Stomach smooth muscle (tissue), 2 donors: ENCODE results near the gene WDR37.

Experiments used
- H3K27ac ChIP-seq: one replicate; pipeline ENCODE4 v1.7.0; 2013; ENCODE audit warnings: mild to moderate bottlenecking, low read length, inconsistent platforms
- H3K27me3 ChIP-seq, 2 donors: one replicate each; pipeline ENCODE4 v1.7.0; 2013; ENCODE audit warnings: low read length in 2 of 2; ENCODE audit not compliant: insufficient read depth in 2 of 2, control insufficient read depth in 1 of 2
- H3K36me3 ChIP-seq, 2 donors: one replicate each; pipeline ENCODE4 v1.7.0; 2013; ENCODE audit warnings: low read length in 2 of 2; ENCODE audit not compliant: control insufficient read depth in 2 of 2, insufficient read depth in 2 of 2
- H3K4me1 ChIP-seq: one replicate; pipeline ENCODE4 v1.7.0; 2013; ENCODE audit warnings: low read length; ENCODE audit not compliant: control insufficient read depth, insufficient read depth
- H3K4me3 ChIP-seq, 2 donors: one replicate each; pipeline ENCODE4 v1.7.0; 2013; ENCODE audit warnings: low read length in 2 of 2
- H3K9ac ChIP-seq, 2 donors: one replicate each; pipeline ENCODE4 v1.7.0; 2013; ENCODE audit warnings: low read length in 2 of 2, mild to moderate bottlenecking in 1 of 2
- H3K9me3 ChIP-seq, 2 donors: one replicate each; pipeline ENCODE4 v1.7.0; 2013; ENCODE audit warnings: low read length in 2 of 2; ENCODE audit not compliant: control insufficient read depth in 2 of 2
- donor health status: healthy.
- donor health status: Pancreatic carcinoma.

The WDR37 gene

DNA sequence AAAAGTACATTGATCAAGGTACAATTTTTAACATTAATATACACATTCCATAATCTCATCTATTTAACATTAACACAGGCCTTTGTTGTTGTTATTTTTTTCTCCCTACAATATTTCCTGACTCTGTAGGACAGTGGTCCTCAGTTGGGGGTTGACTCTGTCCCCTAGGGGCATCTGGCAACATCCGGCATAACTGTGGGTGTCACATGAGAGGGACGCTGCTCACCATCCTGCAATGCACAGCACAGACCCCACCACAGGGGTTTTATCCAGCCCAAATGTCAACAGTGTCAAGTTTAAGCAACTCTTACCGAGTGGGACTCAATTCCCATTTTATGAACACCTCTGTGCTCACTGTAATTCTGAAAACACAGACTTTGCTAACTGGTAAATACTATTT is 16.1 kb upstream of the WDR37 start:
- no peaks in the 10 kb centered on the region for H3K9me3 ChIP-seq
- H3K27ac ChIP-seq, result no peak overlapping the region
- no peaks in the 10 kb centered on the region for H3K4me1 ChIP-seq
- no peak overlapping the region for H3K9ac ChIP-seq
- peaks cover 16 to 22% of the 10 kb centered on the region in 2 donors for H3K36me3 ChIP-seq
- no peaks in the 10 kb centered on the region for H3K27me3 ChIP-seq
- no peak overlapping the region for H3K4me3 ChIP-seq

DNA sequence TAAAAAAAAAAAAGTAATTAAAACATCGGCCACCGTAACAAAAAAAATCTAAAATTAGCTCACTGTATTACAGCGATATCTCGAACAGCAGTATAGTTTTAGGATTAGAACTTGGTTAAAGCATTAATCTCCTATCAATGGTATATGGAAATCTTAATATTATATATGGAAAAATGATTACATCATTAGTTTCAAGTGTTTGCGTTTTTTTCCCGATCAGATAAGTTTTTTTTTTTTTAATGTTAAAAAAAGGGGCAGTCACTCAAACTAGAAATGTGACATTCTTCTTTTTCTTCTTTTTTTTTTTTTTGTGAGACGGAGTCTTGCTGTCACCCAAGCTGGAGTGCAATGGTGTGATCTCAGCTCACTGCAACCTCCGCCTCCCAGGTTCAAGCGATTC is 14.7 kb upstream of the WDR37 start:
- Histone ChIP-seq H3K36me3 (peaks cover 16 to 19% of the 10 kb centered on the region in 2 donors), H3K4me3 (no peak overlapping the region), H3K4me1 (no peaks in the 10 kb centered on the region), H3K27me3 (no peaks in the 10 kb centered on the region), H3K9me3 (no peaks in the 10 kb centered on the region), H3K9ac (no peak overlapping the region), H3K27ac (no peak overlapping the region)

DNA sequence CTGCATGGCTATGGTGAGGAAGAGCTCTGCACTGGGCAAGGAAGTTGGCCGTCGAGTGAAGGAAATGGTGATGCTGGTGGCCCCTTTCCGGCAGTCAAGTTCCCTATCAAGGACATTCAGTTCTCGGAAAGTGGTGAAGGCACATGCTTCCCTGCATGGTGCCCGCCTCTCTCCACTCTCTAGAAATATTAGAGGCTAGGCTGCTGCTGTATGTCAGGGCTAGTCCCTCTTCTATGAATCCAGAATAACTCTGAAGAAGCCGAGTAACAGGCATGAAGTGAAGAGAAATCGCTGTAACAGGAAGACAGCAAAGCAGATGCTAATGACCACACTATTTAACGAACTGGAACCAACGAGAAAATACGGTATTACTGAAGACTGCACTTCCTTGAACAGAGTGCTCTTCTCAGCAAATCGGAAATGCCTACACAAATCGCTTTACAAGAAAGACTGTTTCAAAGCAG is 12.6 kb upstream of the WDR37 start:
- Histone ChIP-seq H3K4me1 (peaks cover 12% of the 10 kb centered on the region), H3K27me3 (no peaks in the 10 kb centered on the region), H3K9ac (no peak overlapping the region), H3K4me3 (no peak overlapping the region), H3K27ac (no peak overlapping the region), H3K9me3 (no peaks in the 10 kb centered on the region), H3K36me3 (peaks cover 11 to 12% of the 10 kb centered on the region in 2 donors)

DNA sequence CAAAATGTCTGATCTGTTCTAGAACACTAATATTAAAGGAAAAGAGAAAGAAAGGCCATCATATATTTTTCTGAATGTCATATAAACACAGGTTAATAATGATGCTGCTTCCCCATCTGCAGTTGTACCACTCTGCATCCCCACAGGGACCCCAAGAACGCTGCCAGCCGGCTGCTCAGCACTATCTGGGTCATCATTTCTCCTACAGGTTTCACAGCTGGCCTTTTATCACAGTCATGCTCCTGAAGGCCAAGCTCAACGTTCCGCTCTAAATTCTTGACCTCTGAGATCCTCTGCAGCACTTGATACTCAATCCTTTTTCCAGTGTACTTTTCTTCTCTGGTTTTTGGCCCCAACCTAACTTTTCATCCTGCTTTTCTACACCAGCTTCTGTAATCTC is 12.0 kb upstream of the WDR37 start:
- H3K9ac ChIP-seq, result no peak overlapping the region

DNA sequence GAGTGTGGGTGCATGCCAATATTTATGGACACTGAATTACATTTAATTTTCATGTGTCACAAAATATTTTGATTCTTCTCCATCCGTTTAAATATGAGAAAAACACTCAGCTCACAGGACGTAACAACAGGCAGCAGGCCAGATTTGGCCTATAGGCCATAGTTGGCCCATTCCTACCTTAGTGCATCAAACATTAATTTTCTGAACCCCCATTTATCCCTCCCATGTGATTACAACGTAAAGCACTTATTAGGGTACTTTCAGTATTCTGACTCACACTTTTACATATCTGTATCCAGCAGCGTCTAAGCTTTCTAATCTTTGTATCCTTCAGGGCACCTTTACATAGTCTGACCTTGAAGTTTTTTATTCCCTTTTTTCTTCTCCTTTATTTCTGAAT is 11.2 kb upstream of the WDR37 start:
- Histone ChIP-seq H3K9ac (no peak overlapping the region), H3K27ac (no peak overlapping the region), H3K4me1 (peaks cover 12% of the 10 kb centered on the region)

More for the DNA sequence above, 12.0 kb upstream of the WDR37 start:
- Histone ChIP-seq H3K36me3 (peaks cover 11 to 12% of the 10 kb centered on the region in 2 donors), H3K9me3 (no peaks in the 10 kb centered on the region), H3K27me3 (no peaks in the 10 kb centered on the region), H3K27ac (no peak overlapping the region), H3K4me3 (no peak overlapping the region), H3K4me1 (peaks cover 12% of the 10 kb centered on the region)

DNA sequence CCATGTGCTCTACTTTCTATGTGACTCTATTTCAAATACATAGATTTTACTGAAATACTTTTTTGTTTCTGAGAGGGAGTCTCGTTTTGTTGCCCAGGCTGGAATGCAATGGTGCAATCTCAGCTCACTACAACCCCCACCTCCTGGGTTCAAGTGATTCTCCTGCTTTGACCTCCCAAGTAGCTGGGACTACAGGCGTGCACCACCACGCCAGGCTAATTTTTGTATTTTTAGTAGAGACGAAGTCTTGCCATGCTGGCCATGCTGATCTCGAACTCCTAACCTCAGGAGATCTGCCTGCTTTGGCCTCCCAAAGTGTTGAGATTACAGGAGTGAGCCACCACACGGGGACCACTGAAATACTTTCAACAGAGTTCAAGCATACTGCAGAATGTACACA is 10.8 kb upstream of the WDR37 start:
- Histone ChIP-seq H3K4me3 (no peak overlapping the region), H3K4me1 (peaks cover 12% of the 10 kb centered on the region), H3K36me3 (peaks cover 7 to 10% of the 10 kb centered on the region in 2 donors), H3K27me3 (no peaks in the 10 kb centered on the region), H3K9ac (no peak overlapping the region), H3K27ac (no peak overlapping the region), H3K9me3 (no peaks in the 10 kb centered on the region)

More for the DNA sequence above, 11.2 kb upstream of the WDR37 start:
- H3K27me3 ChIP-seq, result no peaks in the 10 kb centered on the region
- peaks cover 11 to 12% of the 10 kb centered on the region in 2 donors for H3K36me3 ChIP-seq
- no peak overlapping the region for H3K4me3 ChIP-seq
- no peaks in the 10 kb centered on the region for H3K9me3 ChIP-seq

DNA sequence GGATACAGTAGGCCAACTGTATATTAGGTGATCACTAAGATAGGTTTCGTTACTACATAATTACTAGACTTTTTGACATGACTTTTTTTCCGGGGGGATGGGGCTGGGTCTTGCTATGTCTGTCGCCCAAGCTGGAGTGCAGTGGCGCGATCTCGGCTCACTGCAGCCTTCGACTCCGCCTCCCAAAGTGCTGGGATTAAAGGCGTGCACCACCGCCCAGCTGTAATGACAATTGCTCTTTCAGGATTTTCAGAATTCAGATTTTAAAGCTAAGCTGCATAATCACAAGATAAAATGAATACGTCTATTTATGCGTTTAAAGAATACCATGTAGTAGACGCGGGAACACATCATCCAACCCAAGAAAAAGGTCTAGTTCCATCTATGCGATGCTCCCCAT is 8.2 kb upstream of the WDR37 start:
- peaks cover 16% of the 10 kb centered on the region for H3K4me1 ChIP-seq
- peak overlapping the region; percentile 92 to 94 for H3K4me3 ChIP-seq
- H3K27me3 ChIP-seq, result no peaks in the 10 kb centered on the region
- no peaks in the 10 kb centered on the region for H3K9me3 ChIP-seq
- H3K36me3 ChIP-seq, result peaks cover 3 to 14% of the 10 kb centered on the region in 2 donors
- H3K9ac ChIP-seq, result peak overlapping the region; percentile 81 to 92
- peak overlapping the region; percentile 99 for H3K27ac ChIP-seq

DNA sequence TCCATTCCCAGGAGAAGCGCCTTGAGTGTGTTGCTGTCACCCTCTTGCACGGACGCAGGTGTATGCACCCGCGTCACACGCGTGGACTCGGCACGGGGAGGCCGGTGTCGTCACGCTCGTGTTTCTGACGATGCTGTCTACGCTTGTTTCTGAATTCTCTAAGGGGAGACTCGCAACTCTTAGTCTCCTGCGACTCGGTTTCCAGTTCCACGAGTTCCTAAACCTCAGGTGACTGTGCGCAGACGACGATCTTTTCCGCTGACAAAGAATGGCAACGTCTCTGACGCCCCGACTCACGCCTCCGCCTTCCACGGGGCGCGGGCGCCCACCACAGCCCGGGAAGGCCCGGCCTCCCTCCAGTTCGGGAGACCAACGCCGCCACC is 7.8 kb upstream of the WDR37 start:
- H3K27ac ChIP-seq, result peak overlapping the region; percentile 99
- peaks cover 3 to 12% of the 10 kb centered on the region in 2 donors for H3K36me3 ChIP-seq
- H3K27me3 ChIP-seq, result no peaks in the 10 kb centered on the region
- peak overlapping the region; percentile 92 to 94 for H3K4me3 ChIP-seq
- H3K9ac ChIP-seq, result peak overlapping the region; percentile 81 to 92
- H3K9me3 ChIP-seq, result no peaks in the 10 kb centered on the region
- H3K4me1 ChIP-seq, result peaks cover 16% of the 10 kb centered on the region

DNA sequence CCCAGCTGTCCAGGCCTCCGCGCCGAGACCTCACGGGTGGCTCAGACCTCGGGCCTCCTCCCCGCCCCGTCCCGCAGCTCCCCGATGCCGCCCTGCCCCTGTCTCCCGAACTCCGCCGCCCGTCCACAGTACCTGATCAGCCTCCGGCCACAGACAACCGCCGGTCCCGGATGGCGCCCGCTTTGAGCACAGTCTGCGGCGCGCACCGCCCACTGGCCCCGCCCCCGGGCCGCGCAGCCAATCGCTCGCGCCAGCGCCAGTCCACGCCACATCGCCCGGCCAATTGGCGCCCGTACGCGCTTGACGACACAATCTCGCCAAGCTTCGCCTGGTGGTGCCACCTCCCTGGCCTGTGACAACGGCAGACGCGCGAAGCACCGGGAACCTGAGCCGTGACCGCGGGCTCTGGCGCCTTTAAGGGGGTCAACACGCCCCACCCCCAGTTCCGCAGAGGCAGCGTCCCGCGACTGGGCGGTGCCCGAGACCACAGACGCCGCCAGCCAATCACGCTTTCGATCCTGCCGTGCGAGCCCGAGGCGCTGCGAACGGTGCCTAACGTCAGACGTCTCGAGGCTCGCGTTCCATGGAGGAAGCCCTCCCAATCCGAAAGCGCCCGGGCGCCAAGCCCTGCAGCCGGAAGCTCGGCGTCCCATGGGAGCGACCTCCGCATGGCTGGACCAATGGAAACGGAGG is 7.3 kb upstream of the WDR37 start, which contains the start of gene IDI1:
IDI1 (minus strand) TSS at position 388 of the 693 bp plus-strand sequence; CDS start at position 272, 116 bp downstream.
- H3K9ac ChIP-seq, result peak within 1 kb of the TSS; percentile 81 to 92

DNA sequence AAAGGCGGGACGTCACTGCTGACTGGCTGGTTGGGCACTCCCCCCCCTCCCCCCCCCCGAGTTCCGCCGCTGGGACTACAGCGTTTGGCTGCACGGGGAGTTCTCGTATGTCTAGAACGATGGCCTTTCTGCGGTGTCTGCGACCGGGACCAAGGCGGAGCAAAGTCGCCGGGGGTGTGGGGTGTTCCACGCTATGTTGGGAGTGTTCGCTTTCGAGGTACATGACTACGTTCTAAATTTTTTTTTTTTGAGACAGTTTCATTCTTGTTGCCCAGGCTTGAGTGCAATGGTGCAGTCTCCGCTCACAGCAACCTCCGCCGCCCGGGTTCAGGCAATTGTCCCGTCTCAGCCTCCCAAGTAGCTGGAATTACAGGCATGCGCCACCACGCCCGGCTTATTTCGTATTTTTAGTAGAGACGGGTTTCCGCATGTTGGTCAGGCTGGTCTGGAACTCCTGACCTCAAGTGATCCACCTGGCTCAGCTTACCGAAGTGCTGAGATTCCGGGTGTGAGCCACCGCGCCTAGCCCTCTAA is 6.7 kb upstream of the WDR37 start:
- H3K9ac ChIP-seq, result peak overlapping the region; percentile 81 to 92
- H3K9me3 ChIP-seq, result no peaks in the 10 kb centered on the region
- peak overlapping the region; percentile 99 for H3K27ac ChIP-seq
- peak overlapping the region; percentile 92 to 94 for H3K4me3 ChIP-seq
- peaks cover 3 to 11% of the 10 kb centered on the region in 2 donors for H3K36me3 ChIP-seq
- H3K27me3 ChIP-seq, result no peaks in the 10 kb centered on the region
- H3K4me1 ChIP-seq, result peaks cover 16% of the 10 kb centered on the region

More for the DNA sequence above, 7.3 kb upstream of the WDR37 start, which contains the start of gene IDI1:
- Histone ChIP-seq H3K4me1 (peaks cover 16% of the 10 kb centered on the region), H3K9me3 (no peaks in the 10 kb centered on the region), H3K36me3 (peaks cover 3 to 13% of the 10 kb centered on the region in 2 donors), H3K27ac (peak within 1 kb of the TSS; percentile 99), H3K27me3 (no peaks in the 10 kb centered on the region), H3K4me3 (peak within 1 kb of the TSS; percentile 92 to 94)

DNA sequence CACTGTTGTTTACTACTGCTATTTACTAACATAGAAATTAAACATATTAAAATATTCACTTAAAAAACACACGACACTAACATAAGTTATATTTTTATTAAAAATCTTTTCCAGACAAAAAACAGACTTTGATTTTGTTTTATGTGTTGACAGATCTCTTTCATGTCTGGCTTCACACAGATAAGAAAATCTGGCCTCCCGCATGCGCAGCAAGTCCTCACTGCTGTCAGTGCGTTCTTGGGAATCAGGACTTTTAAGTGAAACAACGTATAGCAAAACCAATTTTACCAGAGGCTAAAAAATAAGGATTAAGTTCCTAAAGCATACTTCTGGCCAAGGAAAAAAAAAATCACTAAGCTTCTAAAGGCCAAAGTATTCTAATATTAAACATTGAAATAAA is 6.0 kb upstream of the WDR37 start:
- Histone ChIP-seq H3K9ac (peak overlapping the region; percentile 71 to 81), H3K27me3 (no peaks in the 10 kb centered on the region), H3K4me1 (peaks cover 21% of the 10 kb centered on the region), H3K9me3 (no peaks in the 10 kb centered on the region), H3K4me3 (peak overlapping the region; percentile 92 to 94), H3K27ac (peak overlapping the region; percentile 99), H3K36me3 (peaks cover 3 to 11% of the 10 kb centered on the region in 2 donors)
